MM.1S (cell line): ENCODE results near the gene GATA5.

ENCODE experiments used
- EZH2 ChIP-seq: fragments of 300-600 bp; sonication (generic); optimal IDR thresholded peaks from 2 replicates; pipeline ENCODE3; 2017; ENCODE audit warnings: low read depth, mild to moderate bottlenecking, antibody characterized with exemption, low read length, mixed read lengths
- TF ChIP-seq, protein P1 (sequence below): fragments of 300-600 bp; sonication (generic); IDR thresholded peaks from 2 replicates; pipeline ENCODE4 v1.5.1; 2016; ENCODE audit warnings: antibody characterized with exemption, low read length, mixed read lengths

- no peak for TF ChIP-seq EZH2
- TF ChIP-seq, protein P1, sequence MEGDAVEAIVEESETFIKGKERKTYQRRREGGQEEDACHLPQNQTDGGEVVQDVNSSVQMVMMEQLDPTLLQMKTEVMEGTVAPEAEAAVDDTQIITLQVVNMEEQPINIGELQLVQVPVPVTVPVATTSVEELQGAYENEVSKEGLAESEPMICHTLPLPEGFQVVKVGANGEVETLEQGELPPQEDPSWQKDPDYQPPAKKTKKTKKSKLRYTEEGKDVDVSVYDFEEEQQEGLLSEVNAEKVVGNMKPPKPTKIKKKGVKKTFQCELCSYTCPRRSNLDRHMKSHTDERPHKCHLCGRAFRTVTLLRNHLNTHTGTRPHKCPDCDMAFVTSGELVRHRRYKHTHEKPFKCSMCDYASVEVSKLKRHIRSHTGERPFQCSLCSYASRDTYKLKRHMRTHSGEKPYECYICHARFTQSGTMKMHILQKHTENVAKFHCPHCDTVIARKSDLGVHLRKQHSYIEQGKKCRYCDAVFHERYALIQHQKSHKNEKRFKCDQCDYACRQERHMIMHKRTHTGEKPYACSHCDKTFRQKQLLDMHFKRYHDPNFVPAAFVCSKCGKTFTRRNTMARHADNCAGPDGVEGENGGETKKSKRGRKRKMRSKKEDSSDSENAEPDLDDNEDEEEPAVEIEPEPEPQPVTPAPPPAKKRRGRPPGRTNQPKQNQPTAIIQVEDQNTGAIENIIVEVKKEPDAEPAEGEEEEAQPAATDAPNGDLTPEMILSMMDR = no peak
Observed at GRCh38 chr20:62441987-62442539, 33.7 kb downstream of the GATA5 start.
